ENCODE data around the gene SYT1.

- TF ChIP-seq POLR2A (IDR thresholded peaks at IDR 0.05; ENCODE audit: low read depth, low read length) (no peak), POLR2AphosphoS5 (IDR thresholded peaks at IDR 0.05; ENCODE audit: low read depth, low read length) (no peak)
Measured at GRCh38 chr12:79366374-79366773, 501.8 kb downstream of the SYT1 start.

Data from GM12892 (cell line).